ENCODE results near the gene NPM1. TPM values are rescaled to one million over a fixed set of nuclear protein-coding genes. Genes with fewer than 3 reads are reported as not detected.

NPM1 gene
- total RNA-seq, 5 donors from 2014 or later (not counting 1 experiment from before 2014, with no cell fraction given): 940 to 1,150 (median 989) TPM

DNA sequence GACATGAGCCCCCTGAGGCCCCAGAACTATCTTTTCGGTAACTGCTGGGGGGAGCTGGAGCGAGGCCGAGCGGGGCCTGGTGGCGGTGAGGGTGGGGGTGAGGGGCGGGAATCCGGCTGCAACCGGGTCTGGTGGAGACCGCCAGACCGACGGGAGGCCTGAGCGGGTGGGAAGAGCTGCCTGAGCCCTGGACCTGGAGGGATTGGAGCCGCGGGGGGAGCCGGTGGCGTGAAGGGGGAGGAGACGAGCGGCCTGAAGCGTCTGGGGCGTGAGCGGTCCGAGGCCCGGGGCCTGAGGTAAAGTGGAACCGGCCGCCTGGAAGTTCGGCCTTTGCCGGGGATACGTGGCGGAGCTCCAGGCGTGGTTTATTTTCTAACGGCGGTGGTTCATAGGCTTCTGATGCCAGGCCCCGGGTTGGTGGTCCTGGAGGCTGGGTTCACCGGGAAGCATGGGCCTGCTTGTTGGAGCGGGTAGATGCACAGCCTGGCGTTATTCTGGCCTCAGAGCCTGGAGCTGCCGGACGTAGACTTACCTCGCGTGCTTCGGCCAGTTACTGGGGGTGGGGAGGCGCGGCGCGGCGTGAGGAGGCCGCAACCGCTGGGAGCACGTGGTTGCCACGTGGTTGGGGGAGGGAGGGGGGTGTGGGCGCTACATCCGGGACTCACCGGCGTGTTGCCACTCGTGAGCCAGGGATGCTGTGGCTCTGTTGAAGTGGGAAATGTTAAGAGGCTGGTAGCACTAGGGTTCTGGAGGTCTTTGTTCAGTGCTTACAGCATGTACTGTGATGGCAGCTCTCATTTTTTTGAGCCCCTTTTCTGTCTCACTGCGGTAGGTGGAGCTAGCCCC lies 544 bp downstream of the NPM1 start:
- peak overlapping the region; percentile 75 to 81 for H3K4me3 ChIP-seq (ENCODE audit: control insufficient read depth in 1 of 2, extremely low read depth in 1 of 2, low read length in 1 of 2)
- ChIA-PET CTCF (interaction anchor here in 1 of 2 donors (0.6 kb wide), 2 partner anchors 33 to 653 kb away, joined by 3 read pairs; no protein-coding TSS in a partner anchor), POLR2A (interaction anchor here (0.6 to 1.5 kb wide), 5 partner anchors 11 to 1487 kb away, joined by 4 to 7 read pairs (median 5); partner anchors contain the start of gene ERGIC1 (in 1 of the 2))
- Mint-ChIP-seq H3K9me3 (no peaks in the 10 kb centered on the region), H3K4me1 (peaks cover 52 to 60% (median 58%) of the 10 kb centered on the region in 3 donors), H3K27me3 (no peaks in the 10 kb centered on the region), H3K36me3 (peaks cover 28% of the 10 kb centered on the region), H3K27ac (peak overlapping the region; percentile 99), H3K4me3 (peak overlapping the region; percentile 97 to 99 (median 99))
- peaks cover 34 to 40% of the 10 kb centered on the region in 2 experiments for H3K4me1 ChIP-seq (ENCODE audit: control insufficient read depth in 1 of 2, extremely low read depth in 1 of 2, insufficient read depth in 2 of 2, low read length in 2 of 2)
- peak; percentile 65 to 88 (median 78) for DNase-seq
- no peaks in the 10 kb centered on the region for H3K9me3 ChIP-seq
- WGBS (ENCODE audit: insufficient coverage): under 1% methylated on average over 54 of the region's 56 CpGs
- H3K27ac ChIP-seq (ENCODE audit: low read length): peak overlapping the region; percentile 87
- H3K27me3 ChIP-seq (replicated peaks in 1 of 2; ENCODE audit: control insufficient read depth in 2 of 2, extremely low read depth in 1 of 2, insufficient read depth in 2 of 2, low read length in 1 of 2): peaks cover 0 to 4% of the 10 kb centered on the region in 2 experiments
- peak; percentile 21 to 31 (median 29) for ATAC-seq (replicated peaks in 1 of 4)
- peaks cover 4 to 23% of the 10 kb centered on the region in 2 donors for H3K36me3 ChIP-seq (ENCODE audit: control insufficient read depth in 2 of 2, extremely low read depth in 1 of 2, insufficient read depth in 1 of 2, low read length in 1 of 2)

GRCh38 chr5:171388816-171389168 lies 1.1 kb downstream of the NPM1 start:
- no peak for ATAC-seq (replicated peaks in 1 of 4)
- H3K4me1 ChIP-seq (ENCODE audit: control insufficient read depth in 1 of 2, extremely low read depth in 1 of 2, insufficient read depth in 2 of 2, low read length in 2 of 2): peaks cover 34 to 40% of the 10 kb centered on the region in 2 experiments
- Mint-ChIP-seq H3K27ac (peak overlapping the region; percentile 99), H3K9me3 (no peaks in the 10 kb centered on the region), H3K27me3 (no peaks in the 10 kb centered on the region), H3K4me3 (peak overlapping the region; percentile 97 to 99 (median 99)), H3K4me1 (peaks cover 57 to 63% (median 62%) of the 10 kb centered on the region in 3 donors), H3K36me3 (peaks cover 32% of the 10 kb centered on the region)
- no peaks in the 10 kb centered on the region for H3K9me3 ChIP-seq
- 0% methylated on average over 7 of the region's 14 CpGs for WGBS (ENCODE audit: insufficient coverage)
- peak overlapping the region; percentile 75 to 81 for H3K4me3 ChIP-seq (ENCODE audit: control insufficient read depth in 1 of 2, extremely low read depth in 1 of 2, low read length in 1 of 2)
- DNase-seq: peak in 1 of 35 experiments; percentile 8
- CTCF ChIA-PET: interaction anchor here in 1 of 2 donors (0.6 kb wide), 1 partner anchor 33 kb away, joined by 3 read pairs; no protein-coding TSS in a partner anchor
- peaks cover 0 to 3% of the 10 kb centered on the region in 2 experiments for H3K27me3 ChIP-seq (replicated peaks in 1 of 2; ENCODE audit: control insufficient read depth in 2 of 2, extremely low read depth in 1 of 2, insufficient read depth in 2 of 2, low read length in 1 of 2)
- peaks cover 8 to 28% of the 10 kb centered on the region in 2 donors for H3K36me3 ChIP-seq (ENCODE audit: control insufficient read depth in 2 of 2, extremely low read depth in 1 of 2, insufficient read depth in 1 of 2, low read length in 1 of 2)
- POLR2A ChIA-PET: interaction anchor here (0.9 to 1.5 kb wide), 3 partner anchors 10 to 19 kb away, joined by 3 to 4 read pairs (median 3); no protein-coding TSS in a partner anchor
- peak overlapping the region; percentile 87 for H3K27ac ChIP-seq (ENCODE audit: low read length)

GRCh38 chr5:171390883-171391677 lies 3.4 kb downstream of the NPM1 start:
- peak overlapping the region; percentile 26 for H3K27ac ChIP-seq (ENCODE audit: low read length)
- H3K9me3 ChIP-seq: no peaks in the 10 kb centered on the region
- ChIA-PET POLR2A (interaction anchor here in 1 of 2 donors (0.6 kb wide), 1 partner anchor 9 kb away, joined by 5 read pairs; no protein-coding TSS in a partner anchor), CTCF (no interaction called here)
- Mint-ChIP-seq H3K27me3 (no peaks in the 10 kb centered on the region), H3K9me3 (no peaks in the 10 kb centered on the region), H3K4me3 (peak overlapping the region; percentile 73 to 99 (median 97)), H3K36me3 (peaks cover 41% of the 10 kb centered on the region), H3K4me1 (peaks cover 64 to 77% (median 72%) of the 10 kb centered on the region in 3 donors), H3K27ac (peak overlapping the region; percentile 25 to 64)
- DNase-seq (peak in 3 of 35 experiments; percentile 7 to 45 (median 8)), ATAC-seq (replicated peaks in 1 of 4) (no peak)
- no peak overlapping the region for H3K4me3 ChIP-seq (ENCODE audit: control insufficient read depth in 1 of 2, extremely low read depth in 1 of 2, low read length in 1 of 2)
- peaks cover 34 to 49% of the 10 kb centered on the region in 2 experiments for H3K4me1 ChIP-seq (ENCODE audit: control insufficient read depth in 1 of 2, extremely low read depth in 1 of 2, insufficient read depth in 2 of 2, low read length in 2 of 2)
- no peaks in the 10 kb centered on the region for H3K27me3 ChIP-seq (replicated peaks in 1 of 2; ENCODE audit: control insufficient read depth in 2 of 2, extremely low read depth in 1 of 2, insufficient read depth in 2 of 2, low read length in 1 of 2)
- H3K36me3 ChIP-seq (ENCODE audit: control insufficient read depth in 2 of 2, extremely low read depth in 1 of 2, insufficient read depth in 1 of 2, low read length in 1 of 2): peaks cover 12 to 47% of the 10 kb centered on the region in 2 donors
- WGBS (ENCODE audit: insufficient coverage): 21% methylated on average over 5 of the region's 8 CpGs

DNA sequence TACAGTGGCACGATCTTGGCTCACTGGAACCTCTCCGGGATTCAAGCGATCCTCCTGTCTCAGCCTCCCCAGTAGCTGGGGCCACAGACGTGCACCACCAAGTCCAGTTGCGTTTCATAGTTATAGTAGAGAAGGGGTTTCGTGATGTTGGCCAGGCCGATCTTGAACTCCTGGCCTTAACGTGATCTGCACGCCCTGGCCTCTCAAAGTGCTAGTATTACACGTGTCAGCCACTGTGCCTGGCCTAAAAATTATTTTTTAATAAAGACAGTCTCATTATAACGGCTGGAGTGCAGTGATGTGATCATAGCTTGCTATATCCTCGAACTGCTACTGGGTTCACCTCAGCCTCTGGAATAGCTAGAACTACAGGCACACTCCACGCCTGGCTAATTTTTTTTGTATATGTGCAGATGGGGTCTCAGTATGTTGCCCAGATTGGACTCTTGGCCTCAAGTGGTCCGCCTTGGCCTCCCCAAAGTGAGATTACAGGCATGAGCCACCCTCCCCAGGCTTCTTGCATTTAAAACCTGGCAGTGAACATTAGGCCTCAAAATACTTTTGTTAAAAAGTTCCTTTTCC lies 4.4 kb downstream of the NPM1 start:
- no peak overlapping the region for H3K4me3 ChIP-seq (ENCODE audit: control insufficient read depth in 1 of 2, extremely low read depth in 1 of 2, low read length in 1 of 2)
- DNase-seq: no peak
- H3K27ac Mint-ChIP-seq: no peak overlapping the region
- ChIA-PET POLR2A (interaction anchor here (0.6 to 1.5 kb wide), 3 partner anchors 8 to 16 kb away, joined by 3 to 5 read pairs (median 4); no protein-coding TSS in a partner anchor), CTCF (no interaction called here)
- no peak overlapping the region for H3K27ac ChIP-seq (ENCODE audit: low read length)
- peaks cover 30 to 45% of the 10 kb centered on the region in 2 experiments for H3K4me1 ChIP-seq (ENCODE audit: control insufficient read depth in 1 of 2, extremely low read depth in 1 of 2, insufficient read depth in 2 of 2, low read length in 2 of 2)
- H3K36me3 ChIP-seq (ENCODE audit: control insufficient read depth in 2 of 2, extremely low read depth in 1 of 2, insufficient read depth in 1 of 2, low read length in 1 of 2): peaks cover 17 to 57% of the 10 kb centered on the region in 2 donors
- no peaks in the 10 kb centered on the region for H3K27me3 ChIP-seq (replicated peaks in 1 of 2; ENCODE audit: control insufficient read depth in 2 of 2, extremely low read depth in 1 of 2, insufficient read depth in 2 of 2, low read length in 1 of 2)
- no peaks in the 10 kb centered on the region for H3K9me3 ChIP-seq
- H3K27me3 Mint-ChIP-seq: no peaks in the 10 kb centered on the region
- peaks cover 48% of the 10 kb centered on the region for H3K36me3 Mint-ChIP-seq
- WGBS (ENCODE audit: insufficient coverage): 69% methylated on average over 5 of the region's 14 CpGs
- ATAC-seq (replicated peaks in 1 of 4): no peak
- H3K4me3 Mint-ChIP-seq: peak overlapping the region in 1 of 3 donors; percentile 23
- no peaks in the 10 kb centered on the region for H3K9me3 Mint-ChIP-seq
- H3K4me1 Mint-ChIP-seq: peaks cover 72 to 80% (median 79%) of the 10 kb centered on the region in 3 donors

GRCh38 chr5:171392585-171393159 lies 5.0 kb downstream of the NPM1 start:
- no peak overlapping the region for H3K4me3 ChIP-seq (ENCODE audit: control insufficient read depth in 1 of 2, extremely low read depth in 1 of 2, low read length in 1 of 2)
- H3K36me3 ChIP-seq (ENCODE audit: control insufficient read depth in 2 of 2, extremely low read depth in 1 of 2, insufficient read depth in 1 of 2, low read length in 1 of 2): peaks cover 21 to 60% of the 10 kb centered on the region in 2 donors
- POLR2A ChIA-PET: interaction anchor here (0.6 to 1.5 kb wide), 3 partner anchors 9 to 1719 kb away, joined by 3 to 4 read pairs (median 3); no protein-coding TSS in a partner anchor
- DNase-seq: no peak
- Mint-ChIP-seq H3K36me3 (peaks cover 51% of the 10 kb centered on the region), H3K4me3 (peak overlapping the region in 2 of 3 donors; percentile 7 to 23), H3K4me1 (peaks cover 73 to 80% (median 80%) of the 10 kb centered on the region in 3 donors), H3K27me3 (no peaks in the 10 kb centered on the region), H3K9me3 (no peaks in the 10 kb centered on the region), H3K27ac (no peak overlapping the region)
- no peaks in the 10 kb centered on the region for H3K27me3 ChIP-seq (replicated peaks in 1 of 2; ENCODE audit: control insufficient read depth in 2 of 2, extremely low read depth in 1 of 2, insufficient read depth in 2 of 2, low read length in 1 of 2)
- CTCF ChIA-PET: interaction anchor here in 1 of 2 donors (1.4 kb wide), 1 partner anchor 16 kb away, joined by 5 read pairs; no protein-coding TSS in a partner anchor
- ATAC-seq (replicated peaks in 1 of 4): no peak
- H3K27ac ChIP-seq (ENCODE audit: low read length): no peak overlapping the region
- H3K9me3 ChIP-seq: no peaks in the 10 kb centered on the region
- 40% methylated on average over 1 of the region's 4 CpGs for WGBS (ENCODE audit: insufficient coverage)
- H3K4me1 ChIP-seq (ENCODE audit: control insufficient read depth in 1 of 2, extremely low read depth in 1 of 2, insufficient read depth in 2 of 2, low read length in 2 of 2): peaks cover 30 to 45% of the 10 kb centered on the region in 2 experiments
